SU-DHL-6 (cell line): ENCODE measurements around the gene PHF1.

ENCODE experiments used
- EZH2phosphoT487 ChIP-seq: fragments of 200-600 bp; sonication (generic), shearing (Covaris generic); conservative IDR thresholded peaks from 2 replicates; pipeline ENCODE4 v1.6.1; 2018; ENCODE audit warnings: mild to moderate bottlenecking, antibody characterized with exemption, low read length, moderate library complexity, mixed read lengths
- TF ChIP-seq, protein P1 (sequence below): fragments of 200-600 bp; sonication (generic); IDR thresholded peaks from one replicate; pipeline ENCODE4 v1.5.1; 2017; ENCODE audit warnings: antibody characterized with exemption, mild to moderate bottlenecking, low read length, moderate library complexity; ENCODE audit not compliant: insufficient read depth, poor library complexity, severe bottlenecking

DNA sequence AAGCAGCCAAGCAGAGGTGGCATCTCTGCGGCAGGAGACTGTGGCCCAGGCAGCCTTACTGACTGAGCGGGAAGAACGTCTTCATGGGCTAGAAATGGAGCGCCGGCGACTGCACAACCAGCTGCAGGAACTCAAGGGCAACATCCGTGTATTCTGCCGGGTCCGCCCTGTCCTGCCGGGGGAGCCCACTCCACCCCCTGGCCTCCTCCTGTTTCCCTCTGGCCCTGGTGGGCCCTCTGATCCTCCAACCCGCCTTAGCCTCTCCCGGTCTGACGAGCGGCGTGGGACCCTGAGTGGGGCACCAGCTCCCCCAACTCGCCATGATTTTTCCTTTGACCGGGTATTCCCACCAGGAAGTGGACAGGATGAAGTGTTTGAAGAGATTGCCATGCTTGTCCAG, 5.9 kb upstream of the PHF1 start:
- TF ChIP-seq, protein P1, sequence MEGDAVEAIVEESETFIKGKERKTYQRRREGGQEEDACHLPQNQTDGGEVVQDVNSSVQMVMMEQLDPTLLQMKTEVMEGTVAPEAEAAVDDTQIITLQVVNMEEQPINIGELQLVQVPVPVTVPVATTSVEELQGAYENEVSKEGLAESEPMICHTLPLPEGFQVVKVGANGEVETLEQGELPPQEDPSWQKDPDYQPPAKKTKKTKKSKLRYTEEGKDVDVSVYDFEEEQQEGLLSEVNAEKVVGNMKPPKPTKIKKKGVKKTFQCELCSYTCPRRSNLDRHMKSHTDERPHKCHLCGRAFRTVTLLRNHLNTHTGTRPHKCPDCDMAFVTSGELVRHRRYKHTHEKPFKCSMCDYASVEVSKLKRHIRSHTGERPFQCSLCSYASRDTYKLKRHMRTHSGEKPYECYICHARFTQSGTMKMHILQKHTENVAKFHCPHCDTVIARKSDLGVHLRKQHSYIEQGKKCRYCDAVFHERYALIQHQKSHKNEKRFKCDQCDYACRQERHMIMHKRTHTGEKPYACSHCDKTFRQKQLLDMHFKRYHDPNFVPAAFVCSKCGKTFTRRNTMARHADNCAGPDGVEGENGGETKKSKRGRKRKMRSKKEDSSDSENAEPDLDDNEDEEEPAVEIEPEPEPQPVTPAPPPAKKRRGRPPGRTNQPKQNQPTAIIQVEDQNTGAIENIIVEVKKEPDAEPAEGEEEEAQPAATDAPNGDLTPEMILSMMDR = no peak
- TF ChIP-seq EZH2phosphoT487 = no peak
